ENCODE data around the gene SLMAP. TPM values are rescaled to one million over a fixed set of nuclear protein-coding genes. Genes with fewer than 3 reads are reported as not detected.

The SLMAP gene
- total RNA-seq, 4 donors from 2014 or later: 49.4 to 89.1 (median 61.3) TPM

DNA sequence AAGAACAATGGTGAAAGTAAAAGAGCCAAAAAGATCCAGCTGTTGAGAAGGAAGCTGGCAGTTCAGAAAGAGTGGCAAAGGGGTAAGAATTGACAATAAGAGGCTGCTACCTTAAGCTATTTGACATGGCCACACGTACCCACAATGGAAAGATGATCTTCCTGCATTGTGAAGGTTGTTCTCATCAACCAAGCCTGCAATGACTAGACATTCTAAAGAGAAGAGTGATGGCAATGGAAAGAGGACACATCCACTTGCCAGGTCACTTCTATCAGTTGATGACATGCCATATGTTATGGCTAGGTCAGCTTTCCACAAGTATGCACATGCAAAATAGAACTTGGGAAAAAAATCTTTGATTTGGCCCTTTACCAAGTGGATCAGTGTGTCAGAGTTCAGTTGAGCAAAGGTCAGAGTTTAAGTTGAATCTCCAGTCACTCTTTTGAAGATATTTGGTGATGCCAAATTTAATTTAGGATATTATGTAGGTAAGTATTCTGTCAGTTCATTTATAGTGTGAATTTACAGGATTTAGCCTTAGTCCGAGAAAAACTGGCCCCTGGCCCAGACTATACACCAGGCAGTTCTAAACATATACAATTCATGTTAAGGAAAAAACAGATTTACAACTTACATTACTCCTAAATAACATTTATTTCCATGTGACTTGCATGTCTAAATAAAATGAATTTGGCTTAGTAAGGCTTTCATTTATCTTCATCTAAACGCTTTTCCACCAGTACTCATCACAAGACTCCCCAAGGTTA lies 147.2 kb downstream of the SLMAP start:
- no peak for DNase-seq (ENCODE audit: low spot score in 2 of 2)
- no peaks in the 10 kb centered on the region for H3K9me3 ChIP-seq
- H3K36me3 ChIP-seq: peaks cover 4% of the 10 kb centered on the region
- 83% methylated on average over 3 of the region's 3 CpGs for WGBS
- H3K4me1 ChIP-seq: no peaks in the 10 kb centered on the region
- no peak overlapping the region for H3K4me3 ChIP-seq
- no peaks in the 10 kb centered on the region for H3K27me3 ChIP-seq
- TF ChIP-seq POLR2AphosphoS5 (IDR thresholded peaks at IDR 0.05) (no peak), EP300 (IDR thresholded peaks at IDR 0.05) (no peak), CTCF (IDR thresholded peaks at IDR 0.05) (no peak), POLR2A (IDR thresholded peaks at IDR 0.05) (no peak)
- H3K27ac ChIP-seq: no peak overlapping the region

DNA sequence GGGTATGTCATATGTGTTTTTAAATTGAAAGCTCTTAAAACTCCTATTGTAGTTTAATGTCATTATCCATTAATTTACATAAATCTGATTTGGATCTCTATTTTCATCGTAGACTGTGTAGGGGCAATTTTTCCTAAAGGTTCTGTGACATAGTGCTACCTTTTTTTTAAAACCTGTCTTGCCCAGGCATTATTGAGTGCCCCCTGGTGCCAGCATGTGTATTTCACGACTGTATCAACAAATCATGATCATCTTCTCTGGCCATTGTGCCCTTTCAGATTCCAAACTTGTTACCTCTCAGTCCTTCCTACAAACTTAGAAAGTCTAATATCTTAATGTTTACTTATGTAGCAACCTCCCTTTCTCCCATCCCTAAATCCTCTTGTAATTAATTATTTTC lies 154.9 kb downstream of the SLMAP start:
- 69% methylated on average over 2 of the region's 2 CpGs for WGBS
- Histone ChIP-seq H3K9me3 (no peaks in the 10 kb centered on the region), H3K4me1 (no peaks in the 10 kb centered on the region), H3K4me3 (no peak overlapping the region), H3K27me3 (no peaks in the 10 kb centered on the region), H3K36me3 (peaks cover 50% of the 10 kb centered on the region), H3K27ac (no peak overlapping the region)
- DNase-seq (ENCODE audit: low spot score in 2 of 2): no peak
- TF ChIP-seq CTCF (IDR thresholded peaks at IDR 0.05): no peak
- TF ChIP-seq POLR2AphosphoS5 (IDR thresholded peaks at IDR 0.05): no peak
- TF ChIP-seq POLR2A (IDR thresholded peaks at IDR 0.05): no peak
- no peak for TF ChIP-seq EP300 (IDR thresholded peaks at IDR 0.05)

DNA sequence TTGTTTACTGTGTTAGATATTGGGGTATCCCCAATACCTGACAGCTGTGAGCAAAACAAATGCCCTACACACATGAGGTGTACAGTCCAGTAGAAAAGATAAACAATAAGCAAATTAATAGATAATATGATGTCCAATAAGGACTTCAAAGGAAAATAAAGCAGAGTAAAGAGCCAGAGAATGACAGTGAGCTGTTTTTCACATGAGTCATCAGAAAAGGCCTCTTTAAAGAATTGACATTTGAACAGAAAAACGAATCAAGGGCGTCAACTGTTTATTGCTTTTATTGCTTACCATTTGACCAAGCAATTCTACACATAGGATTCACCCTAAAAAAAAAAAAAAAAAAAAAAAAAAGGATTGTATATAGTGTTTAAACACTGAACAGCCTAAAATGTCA lies 155.5 kb downstream of the SLMAP start:
- DNase-seq (ENCODE audit: low spot score in 2 of 2): no peak
- Histone ChIP-seq H3K36me3 (peaks cover 55% of the 10 kb centered on the region), H3K27me3 (no peaks in the 10 kb centered on the region), H3K9me3 (no peaks in the 10 kb centered on the region), H3K27ac (no peak overlapping the region), H3K4me1 (no peaks in the 10 kb centered on the region), H3K4me3 (no peak overlapping the region)
- WGBS: 56% methylated on average over 2 of the region's 2 CpGs
- TF ChIP-seq POLR2A (IDR thresholded peaks at IDR 0.05) (no peak), CTCF (IDR thresholded peaks at IDR 0.05) (no peak)

- Histone ChIP-seq H3K4me1 (peaks cover 6% of the 10 kb centered on the region), H3K27me3 (no peaks in the 10 kb centered on the region), H3K27ac (no peak overlapping the region), H3K4me3 (no peak overlapping the region), H3K36me3 (peaks cover 47% of the 10 kb centered on the region), H3K9me3 (no peaks in the 10 kb centered on the region)
- 48% methylated on average over 1 of the region's 1 CpG for WGBS
- DNase-seq (ENCODE audit: low spot score in 2 of 2): no peak
- TF ChIP-seq POLR2AphosphoS5 (IDR thresholded peaks at IDR 0.05) (no peak), CTCF (IDR thresholded peaks at IDR 0.05) (no peak), POLR2A (IDR thresholded peaks at IDR 0.05) (no peak), EP300 (IDR thresholded peaks at IDR 0.05) (no peak)
Observed at GRCh38 chr3:57917601-57918000, 161.5 kb downstream of the SLMAP start.

DNA sequence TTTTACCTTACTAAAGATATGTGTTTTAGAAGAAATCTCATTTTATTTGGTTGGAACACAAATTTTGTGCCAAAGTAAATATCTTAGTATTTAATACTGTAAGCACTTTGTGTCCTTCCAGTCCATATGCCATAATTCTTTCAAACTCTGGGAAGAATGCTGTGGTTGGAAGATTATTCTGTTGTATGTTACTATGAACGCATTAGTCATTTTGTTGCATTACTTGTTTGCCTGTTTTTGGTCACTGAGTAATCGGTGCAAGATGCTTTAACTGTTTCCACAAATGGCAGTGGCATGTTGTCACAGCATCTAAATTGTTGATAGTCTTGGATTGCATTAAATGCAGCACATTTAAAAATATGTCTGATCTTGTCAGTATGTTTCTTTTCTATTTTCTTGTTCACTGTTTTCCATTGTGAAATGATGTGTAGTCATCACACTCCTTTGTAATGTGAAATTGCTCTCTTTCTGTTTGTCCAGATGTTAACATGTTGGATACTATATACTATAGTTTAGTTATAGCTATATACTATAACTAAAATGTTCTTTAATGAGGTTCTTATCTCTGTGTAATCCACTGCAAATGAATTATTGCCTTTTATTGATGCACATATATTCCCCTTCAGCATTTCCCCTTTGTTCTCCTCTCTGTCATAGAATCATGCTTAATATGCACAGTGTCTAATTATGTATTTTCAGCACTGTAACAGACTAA lies 162.2 kb downstream of the SLMAP start:
- WGBS: 45% methylated on average over 2 of the region's 2 CpGs
- H3K27me3 ChIP-seq: no peaks in the 10 kb centered on the region
- H3K4me1 ChIP-seq: peaks cover 6% of the 10 kb centered on the region
- H3K4me3 ChIP-seq: no peak overlapping the region
- TF ChIP-seq POLR2A (IDR thresholded peaks at IDR 0.05): no peak
- TF ChIP-seq POLR2AphosphoS5 (IDR thresholded peaks at IDR 0.05): no peak
- TF ChIP-seq EP300 (IDR thresholded peaks at IDR 0.05): no peak
- no peak for TF ChIP-seq CTCF (IDR thresholded peaks at IDR 0.05)
- H3K36me3 ChIP-seq: peaks cover 41% of the 10 kb centered on the region
- no peaks in the 10 kb centered on the region for H3K9me3 ChIP-seq
- peak overlapping the region; percentile 22 for H3K27ac ChIP-seq
- no peak for DNase-seq (ENCODE audit: low spot score in 2 of 2)

All from suprapubic skin (tissue), 4 donors.